Parathyroid adenoma (tissue), 2 donors: ENCODE measurements around the gene TSPAN12.

Experiments
- H2AFZ ChIP-seq: fragments of 300-600 bp; sonication (generic); one replicate; pipeline ENCODE4 v1.7.0; 2017; ENCODE audit warnings: antibody characterized with exemption, mild to moderate bottlenecking
- H3K27ac ChIP-seq: fragments of 300-600 bp; sonication (generic); one replicate; pipeline ENCODE4 v1.7.0; 2017
- H3K27me3 ChIP-seq: fragments of 300-600 bp; sonication (generic); one replicate; pipeline ENCODE4 v1.7.0; 2017; ENCODE audit warnings: low read length; ENCODE audit not compliant: control insufficient read depth, insufficient read depth
- H3K36me3 ChIP-seq: fragments of 300-600 bp; sonication (generic); one replicate; pipeline ENCODE4 v1.7.0; 2017; ENCODE audit warnings: low read length; ENCODE audit not compliant: control insufficient read depth, insufficient read depth
- H3K4me1 ChIP-seq: fragments of 300-600 bp; sonication (generic); one replicate; pipeline ENCODE4 v1.7.0; 2017; ENCODE audit warnings: control low read depth
- H3K4me2 ChIP-seq: fragments of 300-600 bp; sonication (generic); one replicate; pipeline ENCODE4 v1.7.0; 2017; ENCODE audit warnings: low read length
- H3K4me3 ChIP-seq: fragments of 300-600 bp; sonication (generic); one replicate; pipeline ENCODE4 v1.7.0; 2017; ENCODE audit warnings: low read depth, low read length
- H3K79me2 ChIP-seq: fragments of 300-600 bp; sonication (generic); one replicate; pipeline ENCODE4 v1.7.0; 2017; ENCODE audit warnings: control low read depth
- H3K9ac ChIP-seq: fragments of 300-600 bp; sonication (generic); one replicate; pipeline ENCODE4 v1.7.0; 2017; ENCODE audit warnings: mild to moderate bottlenecking
- H3K9me3 ChIP-seq: fragments of 300-600 bp; sonication (generic); one replicate; pipeline ENCODE4 v1.7.0; 2017; ENCODE audit warnings: low read length; ENCODE audit not compliant: control insufficient read depth
- CTCF ChIP-seq: fragments of 300-600 bp; sonication (generic); IDR thresholded peaks from one replicate; pipeline ENCODE4 v1.7.0; 2017; ENCODE audit warnings: antibody characterized with exemption, mild to moderate bottlenecking
- donor health status: primary hyperparathyroidism.

Gene TSPAN12

GRCh38 chr7:120819861-120820260 lies 38.1 kb downstream of the TSPAN12 start:
- no peak overlapping the region for H3K9ac ChIP-seq
- H3K27me3 ChIP-seq = no peaks in the 10 kb centered on the region
- TF ChIP-seq CTCF = no peak
- H3K4me2 ChIP-seq = no peak overlapping the region
- no peak overlapping the region for H3K4me3 ChIP-seq
- no peaks in the 10 kb centered on the region for H3K4me1 ChIP-seq
- no peak overlapping the region for H2AFZ ChIP-seq
- no peaks in the 10 kb centered on the region for H3K79me2 ChIP-seq
- no peak overlapping the region for H3K27ac ChIP-seq
- H3K9me3 ChIP-seq = no peaks in the 10 kb centered on the region
- no peaks in the 10 kb centered on the region for H3K36me3 ChIP-seq

GRCh38 chr7:120817851-120818250 lies 40.1 kb downstream of the TSPAN12 start:
- no peaks in the 10 kb centered on the region for H3K4me1 ChIP-seq
- H3K27ac ChIP-seq = no peak overlapping the region
- H3K79me2 ChIP-seq = no peaks in the 10 kb centered on the region
- H3K4me2 ChIP-seq = no peak overlapping the region
- no peaks in the 10 kb centered on the region for H3K9me3 ChIP-seq
- H3K27me3 ChIP-seq = no peaks in the 10 kb centered on the region
- H3K9ac ChIP-seq = no peak overlapping the region
- no peak for TF ChIP-seq CTCF
- no peak overlapping the region for H3K4me3 ChIP-seq
- no peaks in the 10 kb centered on the region for H3K36me3 ChIP-seq
- no peak overlapping the region for H2AFZ ChIP-seq

GRCh38 chr7:120814253-120814939 lies 43.5 kb downstream of the TSPAN12 start:
- Histone ChIP-seq H3K4me2 (no peak overlapping the region), H3K9me3 (no peaks in the 10 kb centered on the region), H3K4me1 (no peaks in the 10 kb centered on the region), H3K4me3 (no peak overlapping the region), H3K79me2 (no peaks in the 10 kb centered on the region), H3K36me3 (no peaks in the 10 kb centered on the region), H2AFZ (no peak overlapping the region), H3K27me3 (no peaks in the 10 kb centered on the region), H3K27ac (no peak overlapping the region), H3K9ac (no peak overlapping the region)
- no peak for TF ChIP-seq CTCF

- Histone ChIP-seq H3K36me3 (no peaks in the 10 kb centered on the region), H3K4me2 (no peak overlapping the region), H3K27me3 (no peaks in the 10 kb centered on the region), H3K4me1 (no peaks in the 10 kb centered on the region), H2AFZ (no peak overlapping the region), H3K27ac (no peak overlapping the region), H3K4me3 (no peak overlapping the region), H3K79me2 (no peaks in the 10 kb centered on the region), H3K9me3 (no peaks in the 10 kb centered on the region), H3K9ac (no peak overlapping the region)
- TF ChIP-seq CTCF = no peak
Measured at GRCh38 chr7:120813546-120814252, 44.2 kb downstream of the TSPAN12 start.
